Esophagus squamous epithelium (tissue), 5 donors: Measurements from ENCODE around the gene UBTD1. TPM values are rescaled to one million over a fixed set of nuclear protein-coding genes. Genes with fewer than 3 reads are reported as not detected.

Experiments
- DNase-seq: peaks from one replicate; lab custom pipeline; 2025; lab: John Stamatoyannopoulos, UW
- H3K27ac ChIP-seq, 4 donors: fragments of 200-600 bp; sonication (generic); one replicate each; pipeline ENCODE4 v1.5.1; 2016 to 2019; ENCODE audit warnings: mild to moderate bottlenecking in 1 of 4
- H3K27me3 ChIP-seq, 4 donors: fragments of 200-600 bp; sonication (generic); 1 replicate in 3 of 4; 2 replicates in 1 of 4; pipeline versions ENCODE4 v1.5.1 to v1.6.0; 2017 to 2021; ENCODE audit warnings: antibody characterized with exemption in 1 of 4
- H3K36me3 ChIP-seq, 3 donors: fragments of 200-600 bp; sonication (generic); one replicate each; pipeline ENCODE4 v1.5.1; 2016 to 2019
- H3K4me1 ChIP-seq, 3 donors: fragments of 200-600 bp; sonication (generic); one replicate each; pipeline ENCODE4 v1.5.1; 2017 to 2019
- H3K4me3 ChIP-seq, 4 donors: fragments of 200-600 bp; sonication (generic); 1 replicate in 3 of 4; 2 replicates in 1 of 4; pipeline ENCODE4 v1.5.1; 2016 to 2019; ENCODE audit warnings: mild to moderate bottlenecking in 2 of 4, moderate library complexity in 1 of 4
- H3K9me3 ChIP-seq, 3 donors: fragments of 200-600 bp; sonication (generic); one replicate each; pipeline ENCODE4 v1.5.1; 2016 to 2019
- CTCF ChIP-seq, 6 experiments: fragments of 450-650 bp in 4 of 6; fragments of 200-600 bp in 2 of 6; sonication (generic) in 2 of 6; IDR thresholded peaks; one replicate each; pipeline ENCODE4 v1.5.1; 2016 to 2019; ENCODE audit warnings: antibody characterized with exemption in 6 of 6, mild to moderate bottlenecking in 4 of 6, moderate library complexity in 4 of 6
- POLR2A ChIP-seq, 4 donors: fragments of 450-650 bp; IDR thresholded peaks; one replicate each; pipeline ENCODE4 v1.6.1; 2017; ENCODE audit warnings: antibody characterized with exemption in 4 of 4, mild to moderate bottlenecking in 4 of 4, moderate library complexity in 3 of 4
- WGBS, 2 donors: methylation state at CpG; one replicate each; pipeline ENCODE4 v1.1.5; 2018; 5-methylcytosine and 5-hydroxymethylcytosine counted together
- intact Hi-C: fragments of 100-400 bp; cut with DNase I; formaldehyde crosslinking; loops from one replicate; pipeline ENCODE4 v1.15.0; 2022
- total RNA-seq, 4 donors: library from RNA; depleted of rRNA; stranded (reverse); fragments of >200 nt; gene quantifications; one replicate each; pipeline ENCODE4 v1.1.0, GENCODE V29; 2016
- donor health status: DM: yes; HTN: yes; CAD: no.

Gene UBTD1
- total RNA-seq, 4 donors from 2014 or later = 4.3 to 8.5 (median 5.8) TPM

- Histone ChIP-seq H3K27ac (no peak overlapping the region), H3K36me3 (no peaks in the 10 kb centered on the region), H3K27me3 (peaks cover 0 to 7% (median 0%) of the 10 kb centered on the region in 4 donors), H3K4me1 (peaks cover 2 to 13% (median 3%) of the 10 kb centered on the region in 3 donors), H3K9me3 (no peaks in the 10 kb centered on the region), H3K4me3 (no peak overlapping the region)
- no peak for DNase-seq
- TF ChIP-seq CTCF (IDR thresholded peaks at IDR 0.05) (no peak), POLR2A (IDR thresholded peaks at IDR 0.05) (no peak)
- 73 to 78% methylated on average over 1 of the region's 1 CpG for WGBS, 2 donors
- intact Hi-C loops = no loop called here
Observed at GRCh38 chr10:97505152-97505551, 6.4 kb downstream of the UBTD1 start.

- Histone ChIP-seq H3K27me3 (no peaks in the 10 kb centered on the region), H3K4me3 (no peak overlapping the region), H3K9me3 (no peaks in the 10 kb centered on the region), H3K4me1 (peaks cover 0 to 7% (median 0%) of the 10 kb centered on the region in 3 donors), H3K27ac (no peak overlapping the region), H3K36me3 (no peaks in the 10 kb centered on the region)
- 69 to 93% methylated on average over 3 of the region's 3 CpGs for WGBS, 2 donors
- intact Hi-C loops = no loop called here
- DNase-seq = no peak
- no peak for TF ChIP-seq POLR2A (IDR thresholded peaks at IDR 0.05)
- TF ChIP-seq CTCF (IDR thresholded peaks at IDR 0.05) = no peak
Observed at GRCh38 chr10:97506199-97506991, 7.7 kb downstream of the UBTD1 start.

GRCh38 chr10:97508342-97508741 lies 9.6 kb downstream of the UBTD1 start:
- Histone ChIP-seq H3K4me1 (peaks cover 0 to 19% (median 0%) of the 10 kb centered on the region in 3 donors), H3K36me3 (no peaks in the 10 kb centered on the region), H3K9me3 (no peaks in the 10 kb centered on the region), H3K4me3 (no peak overlapping the region), H3K27ac (no peak overlapping the region), H3K27me3 (no peaks in the 10 kb centered on the region)
- 0 to 10% methylated on average over 1 of the region's 1 CpG for WGBS, 2 donors
- intact Hi-C loops = no loop called here
- TF ChIP-seq POLR2A (IDR thresholded peaks at IDR 0.05) (no peak), CTCF (IDR thresholded peaks at IDR 0.05) (no peak)
- DNase-seq = no peak

GRCh38 chr10:97509120-97509680 lies 10.5 kb downstream of the UBTD1 start:
- no peak overlapping the region for H3K27ac ChIP-seq
- WGBS, 2 donors = 81 to 86% methylated on average over 8 of the region's 8 CpGs
- H3K27me3 ChIP-seq = no peaks in the 10 kb centered on the region
- H3K4me3 ChIP-seq = no peak overlapping the region
- H3K36me3 ChIP-seq = no peaks in the 10 kb centered on the region
- no peak for DNase-seq
- intact Hi-C loops = no loop called here
- peaks cover 0 to 18% (median 0%) of the 10 kb centered on the region in 3 donors for H3K4me1 ChIP-seq
- TF ChIP-seq CTCF (IDR thresholded peaks at IDR 0.05) (no peak), POLR2A (IDR thresholded peaks at IDR 0.05) (no peak)
- no peaks in the 10 kb centered on the region for H3K9me3 ChIP-seq

GRCh38 chr10:97510686-97511085 lies 12.0 kb downstream of the UBTD1 start:
- Histone ChIP-seq H3K4me1 (peaks cover 0 to 22% (median 3%) of the 10 kb centered on the region in 3 donors), H3K9me3 (no peaks in the 10 kb centered on the region), H3K27me3 (no peaks in the 10 kb centered on the region), H3K36me3 (no peaks in the 10 kb centered on the region), H3K4me3 (no peak overlapping the region), H3K27ac (no peak overlapping the region)
- WGBS, 2 donors = 85 to 94% methylated on average over 3 to 4 of the region's 4 CpGs
- TF ChIP-seq POLR2A (IDR thresholded peaks at IDR 0.05) = no peak
- TF ChIP-seq CTCF (IDR thresholded peaks at IDR 0.05) = no peak
- DNase-seq = no peak
- intact Hi-C loops = no loop called here
